RWPE1 (cell line): ENCODE measurements around the gene DNM3.

Experiments
- CTCF ChIA-PET: fragments of 350-600 bp; sonication (Branson Sonifier 250); formaldehyde crosslinking; extraction: SDS; loops from one replicate; lab custom pipeline; 2021; lab: Yijun Ruan, JAX
- POLR2A ChIA-PET: fragments of 400-600 bp; formaldehyde crosslinking; extraction: SDS; loops from one replicate; lab custom pipeline; 2020; ENCODE audit warnings: antibody characterized with exemption; ENCODE audit not compliant: low non-redundant PET; lab: Yijun Ruan, JAX
- DNase-seq: peaks from one replicate; pipeline ENCODE4 v3.0.0; 2012; ENCODE audit warnings: low spot score
- H3K27ac ChIP-seq: fragments of 450-650 bp; 2 replicates; pipeline ENCODE4 v1.5.1; 2017
- TF ChIP-seq, protein P1 (sequence below): fragments of 450-650 bp; conservative IDR thresholded peaks from 2 replicates; pipeline ENCODE4 v1.5.1; 2017; ENCODE audit warnings: low read depth, mild to moderate bottlenecking

DNM3 gene

DNA sequence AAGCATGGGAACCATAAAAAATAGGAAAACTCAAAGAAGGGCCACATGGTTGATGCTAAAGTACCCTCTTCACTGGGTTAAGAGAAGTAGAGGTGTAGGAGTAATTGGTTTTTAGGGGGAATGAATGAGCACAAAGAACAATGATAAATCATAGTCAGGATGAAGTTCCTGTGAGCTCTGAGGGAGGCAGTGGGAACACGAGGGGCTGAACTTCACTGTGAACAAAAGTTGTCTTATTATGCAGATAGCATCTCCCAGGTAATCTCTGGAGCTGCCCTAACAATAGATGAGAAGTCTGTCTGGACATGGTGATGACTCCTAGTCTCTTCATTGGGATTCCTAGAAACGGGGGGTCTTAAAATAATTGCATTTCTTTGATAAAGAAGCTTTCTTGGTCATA is 127.9 kb downstream of the DNM3 start:
- ChIA-PET CTCF (interaction anchor here (2.0 kb wide), 1 partner anchor 168 kb away, joined by 6 read pairs; no protein-coding TSS in a partner anchor), POLR2A (no interaction called here)
- TF ChIP-seq, protein P1, sequence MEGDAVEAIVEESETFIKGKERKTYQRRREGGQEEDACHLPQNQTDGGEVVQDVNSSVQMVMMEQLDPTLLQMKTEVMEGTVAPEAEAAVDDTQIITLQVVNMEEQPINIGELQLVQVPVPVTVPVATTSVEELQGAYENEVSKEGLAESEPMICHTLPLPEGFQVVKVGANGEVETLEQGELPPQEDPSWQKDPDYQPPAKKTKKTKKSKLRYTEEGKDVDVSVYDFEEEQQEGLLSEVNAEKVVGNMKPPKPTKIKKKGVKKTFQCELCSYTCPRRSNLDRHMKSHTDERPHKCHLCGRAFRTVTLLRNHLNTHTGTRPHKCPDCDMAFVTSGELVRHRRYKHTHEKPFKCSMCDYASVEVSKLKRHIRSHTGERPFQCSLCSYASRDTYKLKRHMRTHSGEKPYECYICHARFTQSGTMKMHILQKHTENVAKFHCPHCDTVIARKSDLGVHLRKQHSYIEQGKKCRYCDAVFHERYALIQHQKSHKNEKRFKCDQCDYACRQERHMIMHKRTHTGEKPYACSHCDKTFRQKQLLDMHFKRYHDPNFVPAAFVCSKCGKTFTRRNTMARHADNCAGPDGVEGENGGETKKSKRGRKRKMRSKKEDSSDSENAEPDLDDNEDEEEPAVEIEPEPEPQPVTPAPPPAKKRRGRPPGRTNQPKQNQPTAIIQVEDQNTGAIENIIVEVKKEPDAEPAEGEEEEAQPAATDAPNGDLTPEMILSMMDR, result no peak
- DNase-seq, result no peak
- no peak overlapping the region for H3K27ac ChIP-seq

DNA sequence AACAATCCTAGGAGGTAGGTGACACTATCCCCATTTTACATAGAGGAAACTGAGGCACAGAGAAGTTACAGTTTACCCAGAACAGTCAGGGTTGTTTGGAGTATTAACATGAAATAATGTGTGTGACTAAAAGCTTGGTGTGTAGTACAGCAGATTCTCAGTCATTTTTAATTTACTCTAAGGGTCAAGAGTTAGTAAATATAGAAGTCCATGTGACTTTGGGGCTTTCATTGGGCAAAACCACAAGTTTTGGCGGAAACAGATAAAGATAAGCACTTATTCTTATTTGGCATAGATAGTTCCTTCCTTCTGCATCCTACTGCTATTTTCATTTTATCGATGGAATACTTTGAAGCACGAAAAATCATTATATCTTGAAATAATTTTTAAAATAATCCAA is 128.5 kb downstream of the DNM3 start:
- CTCF ChIA-PET, result interaction anchor here (2.0 kb wide), 1 partner anchor 169 kb away, joined by 6 read pairs; no protein-coding TSS in a partner anchor
- DNase-seq, result no peak

DNA sequence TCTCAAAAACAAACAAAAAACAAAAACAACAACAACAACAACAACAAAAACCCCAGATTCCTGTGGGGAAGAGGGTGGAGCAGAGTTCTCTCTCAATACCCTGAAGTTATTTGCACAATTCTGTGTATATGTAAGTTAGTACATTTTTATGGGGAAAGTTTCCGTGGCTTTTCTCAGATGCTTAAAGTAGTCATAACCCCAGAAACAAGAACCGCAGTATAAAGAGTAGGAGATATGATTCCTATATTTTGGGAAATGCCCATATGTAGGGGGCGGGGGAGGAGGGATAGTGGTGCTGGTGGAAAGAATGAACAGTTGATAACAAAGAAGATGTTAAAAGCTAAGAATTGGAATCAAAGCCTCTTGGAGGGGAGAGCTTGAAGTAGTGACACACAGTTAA is 131.5 kb downstream of the DNM3 start:
- no peak for DNase-seq
- CTCF ChIA-PET, result no interaction called here

More for the DNA sequence above, 128.5 kb downstream of the DNM3 start:
- TF ChIP-seq, protein P1, result no peak
- H3K27ac ChIP-seq, result no peak overlapping the region
- POLR2A ChIA-PET, result no interaction called here

DNA sequence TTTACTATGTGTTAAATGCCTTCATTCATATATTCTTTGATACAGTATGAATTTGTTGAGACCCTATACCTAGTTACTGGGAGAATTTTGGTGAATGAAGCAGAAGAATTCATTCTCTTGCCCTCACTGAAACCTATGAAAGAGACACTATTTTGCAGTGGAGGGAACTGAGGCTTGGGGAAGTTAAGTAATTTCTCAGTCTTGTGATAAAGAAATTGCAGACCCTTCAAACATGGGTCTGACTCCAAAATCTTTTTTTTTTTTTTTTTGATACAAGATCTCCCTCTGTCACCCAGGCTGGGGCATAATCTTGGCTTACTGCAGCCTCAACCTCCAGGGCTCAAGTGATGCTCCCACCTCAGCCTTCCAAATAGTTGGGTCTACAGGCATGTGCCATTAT is 132.1 kb downstream of the DNM3 start:
- CTCF ChIA-PET, result interaction anchor here (0.7 kb wide), 1 partner anchor 13 kb away, joined by 3 read pairs; no protein-coding TSS in a partner anchor
- TF ChIP-seq, protein P1, result no peak
- no peak overlapping the region for H3K27ac ChIP-seq
- POLR2A ChIA-PET, result no interaction called here
- DNase-seq, result no peak

More for the DNA sequence above, 131.5 kb downstream of the DNM3 start:
- TF ChIP-seq, protein P1, result no peak
- H3K27ac ChIP-seq, result no peak overlapping the region
- POLR2A ChIA-PET, result no interaction called here

DNA sequence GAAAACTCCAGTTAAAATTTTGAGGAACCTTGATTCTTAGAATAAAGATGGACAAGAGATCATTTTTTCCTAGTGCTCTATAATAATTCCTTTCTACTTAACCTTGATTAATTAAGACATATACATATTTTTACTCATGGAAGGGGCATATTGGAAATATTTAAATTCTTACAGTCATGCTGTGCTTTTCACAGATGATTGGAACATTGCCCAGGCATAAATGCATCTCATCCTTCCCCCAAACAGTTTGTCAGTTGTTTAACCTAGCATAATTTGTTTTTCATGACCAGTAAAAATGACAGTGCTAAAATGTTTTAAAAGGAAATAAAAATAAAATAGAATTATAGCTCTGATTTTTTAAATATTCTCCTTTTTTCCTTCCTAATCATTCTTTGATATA is 140.0 kb downstream of the DNM3 start:
- CTCF ChIA-PET, result interaction anchor here (0.8 kb wide), 1 partner anchor 337 kb away, joined by 3 read pairs; no protein-coding TSS in a partner anchor
- TF ChIP-seq, protein P1, result no peak
- H3K27ac ChIP-seq, result no peak overlapping the region
- POLR2A ChIA-PET, result no interaction called here
- DNase-seq, result no peak

DNA sequence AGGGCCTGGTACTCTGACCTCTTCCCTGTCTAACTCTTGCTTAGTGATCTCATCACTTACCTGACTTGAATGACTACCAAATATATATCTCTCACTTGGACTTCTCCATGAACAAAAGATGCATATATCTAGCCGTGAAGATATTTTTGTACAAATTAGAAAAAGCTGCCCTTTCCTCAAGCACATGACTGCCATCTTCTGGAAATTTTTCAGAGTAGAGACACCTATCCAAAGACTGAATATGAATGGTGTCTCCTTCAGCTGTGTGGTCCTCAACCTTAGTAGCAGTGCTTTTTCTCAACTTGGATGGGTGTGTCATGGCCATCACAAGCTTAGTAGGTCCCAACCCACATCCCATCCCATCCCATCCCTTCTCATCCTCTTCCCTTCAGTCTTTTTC is 142.3 kb downstream of the DNM3 start:
- ChIA-PET POLR2A (no interaction called here), CTCF (interaction anchor here (0.7 to 4.2 kb wide), 5 partner anchors 18 to 805 kb away, joined by 3 to 68 read pairs (median 7); partner anchors contain the start of gene MYOC)
- TF ChIP-seq, protein P1, result no peak; the same call in 1 of the 2 replicates
- DNase-seq, result no peak
- H3K27ac ChIP-seq, result no peak overlapping the region
